Effector memory CD8-positive, alpha-beta T cell (primary cell): ENCODE results near the gene CNTF.

Experiments used
- ATAC-seq: fragments of 150-1000 bp; cut with Tn5 transposase; replicated peaks from 2 replicates; pipeline ENCODE4 v1.10.0; 2021; ENCODE audit warnings: mild to moderate bottlenecking, moderate library complexity
- DNase-seq, 3 experiments: peaks; one replicate each; pipeline ENCODE4 v3.0.0; 2021
- H3K27ac Mint-ChIP-seq, 2 donors: one replicate each; pipeline ENCODE4 v1.8.0; 2022; ENCODE audit warnings: mild to moderate bottlenecking in 2 of 2, mixed read lengths in 2 of 2, moderate library complexity in 2 of 2
- H3K27me3 Mint-ChIP-seq, 2 donors: one replicate each; pipeline ENCODE4 v1.8.0; 2022; ENCODE audit warnings: mixed read lengths in 2 of 2
- H3K36me3 Mint-ChIP-seq: one replicate; pipeline ENCODE4 v1.8.0; 2022; ENCODE audit warnings: mild to moderate bottlenecking, moderate library complexity, mixed read lengths; ENCODE audit not compliant: insufficient read depth
- H3K4me1 Mint-ChIP-seq, 2 donors: one replicate each; pipeline ENCODE4 v1.8.0; 2022; ENCODE audit warnings: low read depth in 2 of 2, mixed read lengths in 2 of 2
- H3K4me3 Mint-ChIP-seq, 2 donors: one replicate each; pipeline ENCODE4 v1.8.0; 2022; ENCODE audit warnings: mild to moderate bottlenecking in 2 of 2, mixed read lengths in 2 of 2, moderate library complexity in 2 of 2
- H3K9me3 Mint-ChIP-seq, 2 donors: one replicate each; pipeline ENCODE4 v1.8.0; 2022; ENCODE audit warnings: mixed read lengths in 2 of 2

CNTF gene

GRCh38 chr11:58617976-58618557 is 4.4 kb upstream of the CNTF start:
- Mint-ChIP-seq H3K9me3 (no peaks in the 10 kb centered on the region), H3K4me1 (no peaks in the 10 kb centered on the region), H3K36me3 (peaks cover 84% of the 10 kb centered on the region), H3K27ac (peak overlapping the region; percentile 42 to 62), H3K27me3 (no peaks in the 10 kb centered on the region), H3K4me3 (no peak overlapping the region)
- DNase-seq (no peak), ATAC-seq (peak; percentile 48)

- peak overlapping the region in 1 of 2 donors; percentile 50 for H3K27ac Mint-ChIP-seq
- H3K27me3 Mint-ChIP-seq = no peaks in the 10 kb centered on the region
- no peaks in the 10 kb centered on the region for H3K4me1 Mint-ChIP-seq
These were observed 741 bp upstream of the CNTF start for GRCh38 chr11:58621586-58622262.

GRCh38 chr11:58625086-58625485 is 2.6 kb downstream of the CNTF start:
- no peak for ATAC-seq
- no peak overlapping the region for H3K27ac Mint-ChIP-seq
- DNase-seq = no peak
- no peaks in the 10 kb centered on the region for H3K4me1 Mint-ChIP-seq
- H3K9me3 Mint-ChIP-seq = no peaks in the 10 kb centered on the region
- no peak overlapping the region for H3K4me3 Mint-ChIP-seq
- H3K36me3 Mint-ChIP-seq = peaks cover 24% of the 10 kb centered on the region
- no peaks in the 10 kb centered on the region for H3K27me3 Mint-ChIP-seq

More at GRCh38 chr11:58621586-58622262, 741 bp upstream of the CNTF start:
- no peak for DNase-seq
- Mint-ChIP-seq H3K9me3 (no peaks in the 10 kb centered on the region), H3K36me3 (peaks cover 58% of the 10 kb centered on the region), H3K4me3 (no peak overlapping the region)
- ATAC-seq = no peak

- no peak overlapping the region for H3K4me3 Mint-ChIP-seq
- no peak overlapping the region for H3K27ac Mint-ChIP-seq
- H3K36me3 Mint-ChIP-seq = peaks cover 18% of the 10 kb centered on the region
- ATAC-seq (no peak), DNase-seq (no peak)
- no peaks in the 10 kb centered on the region for H3K4me1 Mint-ChIP-seq
- H3K27me3 Mint-ChIP-seq = no peaks in the 10 kb centered on the region
- no peaks in the 10 kb centered on the region for H3K9me3 Mint-ChIP-seq
These were observed 3.5 kb downstream of the CNTF start for GRCh38 chr11:58625826-58626460.

- ATAC-seq (no peak), DNase-seq (no peak)
- Mint-ChIP-seq H3K4me3 (no peak overlapping the region), H3K9me3 (no peaks in the 10 kb centered on the region), H3K27ac (no peak overlapping the region), H3K36me3 (peaks cover 10% of the 10 kb centered on the region), H3K4me1 (no peaks in the 10 kb centered on the region), H3K27me3 (no peaks in the 10 kb centered on the region)
These were observed 4.5 kb downstream of the CNTF start for GRCh38 chr11:58626934-58627483.

GRCh38 chr11:58628446-58628845 is 6.0 kb downstream of the CNTF start:
- Mint-ChIP-seq H3K4me1 (no peaks in the 10 kb centered on the region), H3K27me3 (no peaks in the 10 kb centered on the region), H3K36me3 (peaks cover 6% of the 10 kb centered on the region), H3K27ac (no peak overlapping the region), H3K4me3 (no peak overlapping the region), H3K9me3 (no peaks in the 10 kb centered on the region)
- no peak for DNase-seq
- ATAC-seq = no peak

GRCh38 chr11:58629857-58630256 is 7.4 kb downstream of the CNTF start:
- Mint-ChIP-seq H3K4me3 (no peak overlapping the region), H3K27ac (no peak overlapping the region), H3K4me1 (no peaks in the 10 kb centered on the region), H3K27me3 (no peaks in the 10 kb centered on the region), H3K36me3 (no peaks in the 10 kb centered on the region), H3K9me3 (no peaks in the 10 kb centered on the region)
- ATAC-seq = no peak
- peak in 1 of 3 experiments; percentile 9 for DNase-seq

- Mint-ChIP-seq H3K36me3 (no peaks in the 10 kb centered on the region), H3K27ac (no peak overlapping the region), H3K9me3 (no peaks in the 10 kb centered on the region), H3K27me3 (no peaks in the 10 kb centered on the region), H3K4me1 (no peaks in the 10 kb centered on the region), H3K4me3 (no peak overlapping the region)
- no peak for ATAC-seq
- DNase-seq = no peak
These were observed 8.9 kb downstream of the CNTF start for GRCh38 chr11:58631378-58631777.

- DNase-seq (no peak), ATAC-seq (no peak)
- no peak overlapping the region for H3K27ac Mint-ChIP-seq
- no peak overlapping the region for H3K4me3 Mint-ChIP-seq
- no peaks in the 10 kb centered on the region for H3K4me1 Mint-ChIP-seq
- H3K27me3 Mint-ChIP-seq = no peaks in the 10 kb centered on the region
- H3K9me3 Mint-ChIP-seq = no peaks in the 10 kb centered on the region
- no peaks in the 10 kb centered on the region for H3K36me3 Mint-ChIP-seq
These were observed 10.0 kb downstream of the CNTF start for GRCh38 chr11:58632510-58632909.

GRCh38 chr11:58636587-58636986 is 14.1 kb downstream of the CNTF start:
- H3K36me3 Mint-ChIP-seq = no peaks in the 10 kb centered on the region
- ATAC-seq (no peak), DNase-seq (no peak)
- H3K9me3 Mint-ChIP-seq = no peaks in the 10 kb centered on the region
- H3K27me3 Mint-ChIP-seq = no peaks in the 10 kb centered on the region
- H3K27ac Mint-ChIP-seq = no peak overlapping the region
- H3K4me1 Mint-ChIP-seq = peaks cover 15 to 16% of the 10 kb centered on the region in 2 donors
- no peak overlapping the region for H3K4me3 Mint-ChIP-seq

GRCh38 chr11:58637371-58637770 is 14.9 kb downstream of the CNTF start:
- Mint-ChIP-seq H3K4me3 (no peak overlapping the region), H3K36me3 (no peaks in the 10 kb centered on the region), H3K9me3 (no peaks in the 10 kb centered on the region), H3K4me1 (peaks cover 15 to 16% of the 10 kb centered on the region in 2 donors), H3K27ac (no peak overlapping the region), H3K27me3 (no peaks in the 10 kb centered on the region)
- DNase-seq (no peak), ATAC-seq (no peak)

GRCh38 chr11:58639103-58639502 is 16.6 kb downstream of the CNTF start:
- Mint-ChIP-seq H3K4me3 (no peak overlapping the region), H3K27me3 (no peaks in the 10 kb centered on the region), H3K4me1 (peaks cover 15 to 16% of the 10 kb centered on the region in 2 donors), H3K27ac (no peak overlapping the region), H3K36me3 (no peaks in the 10 kb centered on the region), H3K9me3 (no peaks in the 10 kb centered on the region)
- DNase-seq = no peak
- ATAC-seq = no peak

- H3K4me3 Mint-ChIP-seq = no peak overlapping the region
- no peak for DNase-seq
- no peaks in the 10 kb centered on the region for H3K27me3 Mint-ChIP-seq
- H3K36me3 Mint-ChIP-seq = no peaks in the 10 kb centered on the region
- H3K4me1 Mint-ChIP-seq = peaks cover 15 to 16% of the 10 kb centered on the region in 2 donors
- no peaks in the 10 kb centered on the region for H3K9me3 Mint-ChIP-seq
- ATAC-seq = no peak
- peak overlapping the region in 1 of 2 donors; percentile 59 for H3K27ac Mint-ChIP-seq
These were observed 17.2 kb downstream of the CNTF start for GRCh38 chr11:58639669-58640068.
